ENCODE data around the gene CACFD1.
A peak's percentile ranks its signal among the peaks of the same experiment; 100 is the strongest.

CACFD1 gene

GRCh38 chr9:133484671-133485437 lies 25.1 kb downstream of the CACFD1 start:
- DNase-seq, result no peak

- peak; percentile 9 for DNase-seq
Measured at GRCh38 chr9:133485531-133486260, 25.9 kb downstream of the CACFD1 start.

- no peak for DNase-seq
Measured at GRCh38 chr9:133487331-133487725, 27.6 kb downstream of the CACFD1 start.

- no peak for DNase-seq
Measured at GRCh38 chr9:133488686-133489252, 29.0 kb downstream of the CACFD1 start.

- DNase-seq, result no peak
Measured at GRCh38 chr9:133489253-133490190, 29.7 kb downstream of the CACFD1 start.

- no peak for DNase-seq
Measured at GRCh38 chr9:133490201-133490681, 30.5 kb downstream of the CACFD1 start.

- peak; percentile 9 for DNase-seq
Measured at GRCh38 chr9:133490865-133491655, 31.3 kb downstream of the CACFD1 start.

GRCh38 chr9:133491656-133491925 lies 31.8 kb downstream of the CACFD1 start:
- DNase-seq, result no peak

GRCh38 chr9:133492061-133493021 lies 32.6 kb downstream of the CACFD1 start:
- DNase-seq, result no peak

- DNase-seq, result no peak
Measured at GRCh38 chr9:133493428-133493827, 33.6 kb downstream of the CACFD1 start.

GRCh38 chr9:133493845-133494540 lies 34.2 kb downstream of the CACFD1 start:
- DNase-seq, result no peak

GRCh38 chr9:133494636-133495326 lies 35.0 kb downstream of the CACFD1 start:
- DNase-seq, result no peak

GRCh38 chr9:133495327-133496293 lies 35.8 kb downstream of the CACFD1 start:
- DNase-seq, result no peak

- DNase-seq, result no peak
Measured at GRCh38 chr9:133496861-133497842, 37.4 kb downstream of the CACFD1 start.

- DNase-seq, result no peak
Measured at GRCh38 chr9:133499132-133499891, 39.5 kb downstream of the CACFD1 start.

- DNase-seq, result no peak
Measured at GRCh38 chr9:133499892-133500270, 40.1 kb downstream of the CACFD1 start.

Data from hematopoietic multipotent progenitor cell treated with erythropoietin and hydrocortisone succinate and interleukin-3 and kit ligand, for 8 days (in vitro differentiated cells).